Fibroblast of lung (primary cell): Measurements from ENCODE around the gene ZBTB11.

Experiments
- EZH2 ChIP-seq: IDR thresholded peaks from 2 replicates; pipeline ENCODE4 v1.5.1; 2012; ENCODE audit warnings: low read length, control low read depth, mild to moderate bottlenecking; ENCODE audit errors: missing control alignments
- TF ChIP-seq, protein P1 (sequence below), 2 donors: IDR thresholded peaks in 1 of 2; conservative IDR thresholded peaks in 1 of 2; 1 replicate in 1 of 2; 2 replicates in 1 of 2; pipeline ENCODE4 v1.5.1; 2011 to 2012; ENCODE audit warnings: low read length in 2 of 2, control low read depth in 1 of 2, inconsistent platforms in 1 of 2, low read depth in 1 of 2, mild to moderate bottlenecking in 1 of 2

DNA sequence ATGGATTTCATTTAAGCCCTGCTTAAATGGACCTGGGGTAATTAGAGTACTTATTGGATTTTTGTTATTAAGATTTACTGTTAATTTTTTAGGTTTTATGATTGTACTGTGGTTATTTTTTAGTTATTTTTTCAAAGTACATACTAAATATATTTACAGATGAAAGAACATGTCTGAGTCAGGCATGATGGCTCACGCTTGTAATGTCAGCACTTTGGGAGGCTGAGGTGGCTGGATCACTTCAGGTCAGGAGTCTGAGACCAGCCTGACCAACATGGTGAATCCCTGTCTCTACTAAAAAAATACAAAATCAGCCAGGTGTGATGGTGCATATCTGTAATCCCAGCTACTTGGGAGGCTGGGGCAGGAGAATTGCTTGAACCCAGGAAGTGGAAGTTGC lies 25.8 kb upstream of the ZBTB11 start:
- TF ChIP-seq, protein P1, sequence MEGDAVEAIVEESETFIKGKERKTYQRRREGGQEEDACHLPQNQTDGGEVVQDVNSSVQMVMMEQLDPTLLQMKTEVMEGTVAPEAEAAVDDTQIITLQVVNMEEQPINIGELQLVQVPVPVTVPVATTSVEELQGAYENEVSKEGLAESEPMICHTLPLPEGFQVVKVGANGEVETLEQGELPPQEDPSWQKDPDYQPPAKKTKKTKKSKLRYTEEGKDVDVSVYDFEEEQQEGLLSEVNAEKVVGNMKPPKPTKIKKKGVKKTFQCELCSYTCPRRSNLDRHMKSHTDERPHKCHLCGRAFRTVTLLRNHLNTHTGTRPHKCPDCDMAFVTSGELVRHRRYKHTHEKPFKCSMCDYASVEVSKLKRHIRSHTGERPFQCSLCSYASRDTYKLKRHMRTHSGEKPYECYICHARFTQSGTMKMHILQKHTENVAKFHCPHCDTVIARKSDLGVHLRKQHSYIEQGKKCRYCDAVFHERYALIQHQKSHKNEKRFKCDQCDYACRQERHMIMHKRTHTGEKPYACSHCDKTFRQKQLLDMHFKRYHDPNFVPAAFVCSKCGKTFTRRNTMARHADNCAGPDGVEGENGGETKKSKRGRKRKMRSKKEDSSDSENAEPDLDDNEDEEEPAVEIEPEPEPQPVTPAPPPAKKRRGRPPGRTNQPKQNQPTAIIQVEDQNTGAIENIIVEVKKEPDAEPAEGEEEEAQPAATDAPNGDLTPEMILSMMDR (conservative IDR thresholded peaks at IDR 0.05 in 1 of 2, IDR thresholded peaks at IDR 0.05 in 1 of 2; ENCODE audit: low read depth in 1 of 2, low read length in 2 of 2): no peak
- no peak for TF ChIP-seq EZH2
